22Rv1 (cell line): Measurements from ENCODE around the gene CCDC148.

Experiments used
- CTCF ChIP-seq: fragments of 450-650 bp; IDR thresholded peaks from 2 replicates; pipeline ENCODE4 v1.5.1; 2017; ENCODE audit warnings: mild to moderate bottlenecking
- ZFX ChIP-seq: fragments of 450-650 bp; IDR thresholded peaks from 2 replicates; pipeline ENCODE4 v1.6.1; 2017; ENCODE audit warnings: antibody characterized with exemption, borderline replicate concordance

GRCh38 chr2:158481116-158481515, 24.6 kb upstream of the CCDC148 start:
- TF ChIP-seq CTCF = no peak
- no peak for TF ChIP-seq ZFX
